Measurements from ENCODE around the gene TBC1D14. TPM values are rescaled to one million over a fixed set of nuclear protein-coding genes. Genes with fewer than 3 reads are reported as not detected.

Gene TBC1D14
- total and polyA plus RNA-seq, 10 of the 15 experiments (the other 5 are each of a cell fraction or from before 2014, with no cell fraction given) = 0.87 to 39.3 (median 30.1) TPM

- no peak overlapping the region for H3K4me3 ChIP-seq
- peaks cover 2% of the 10 kb centered on the region for H3K79me2 ChIP-seq (ENCODE audit: control insufficient read depth, insufficient read depth, low read length)
- H3K9me3 ChIP-seq (replicated peaks; ENCODE audit: control insufficient read depth, insufficient read depth, low read length) = no peaks in the 10 kb centered on the region; the same call in 2 of the 3 replicates
- BruUV-seq (replicated peaks) = no TSS peak
- peaks cover 11% of the 10 kb centered on the region for H3K4me1 ChIP-seq (ENCODE audit: control insufficient read depth, insufficient read depth, low read length)
- no peak overlapping the region for H3K9ac ChIP-seq (ENCODE audit: control insufficient read depth, insufficient read depth, low read length)
- in situ Hi-C loops (cut with MboI) (no loop called here), intact Hi-C loops (cut with micrococcal nuclease; ENCODE audit: unreplicated experiment) (no loop called here)
- peaks cover 7 to 10% of the 10 kb centered on the region in 2 experiments; a peak in 3 of 4 replicates for H3K36me3 ChIP-seq (ENCODE audit: control insufficient read depth in 2 of 2, insufficient read depth in 2 of 2, low read length in 1 of 2)
- RAD21 ChIA-PET (ENCODE audit: unreplicated experiment) = interaction anchor here (0.6 kb wide), 1 partner anchor 18 kb away, joined by 3 read pairs; no protein-coding TSS in a partner anchor
- FAIRE-seq (no peak), DNase-seq (ENCODE audit: low read depth, low spot score) (no peak), ATAC-seq (no peak; the same call in 2 of the 3 replicates)
- CTCF ChIA-PET = interaction anchor here (0.6 to 1.3 kb wide), 3 partner anchors 10 to 54 kb away, joined by 3 to 5 read pairs (median 4); no protein-coding TSS in a partner anchor
- POLR2A ChIA-PET = no interaction called here
- no peak overlapping the region for H3K4me2 ChIP-seq (ENCODE audit: control insufficient read depth, insufficient read depth)
- 85% methylated on average over 13 of the region's 13 CpGs for whole genome bisulfite sequencing (ENCODE audit: insufficient coverage, insufficient replicate concordance, low lambda C conversion rate, missing lambda C conversion rate)
- no peak overlapping the region for H2AFZ ChIP-seq (ENCODE audit: control insufficient read depth, low read depth, low read length)
- no peak overlapping the region for H3K27ac ChIP-seq (ENCODE audit: control insufficient read depth, insufficient read depth)
- TF ChIP-seq PAX8 (IDR thresholded peaks at IDR 0.05) (no peak), BHLHE40 (IDR thresholded peaks at IDR 0.05; ENCODE audit: borderline replicate concordance in 1 of 2, low read depth in 2 of 2, low read length in 1 of 2) (no peak), ZBTB40 (IDR thresholded peaks at IDR 0.05; ENCODE audit: borderline replicate concordance) (no peak), SREBF2 (IDR thresholded peaks at IDR 0.05; ENCODE audit: low read length) (no peak), TAF1 (IDR thresholded peaks at IDR 0.05; ENCODE audit: borderline replicate concordance, low read depth, low read length) (no peak), BRCA1 (IDR thresholded peaks at IDR 0.05; ENCODE audit: low read depth, low read length) (no peak), TCF7 (IDR thresholded peaks at IDR 0.05; ENCODE audit: borderline replicate concordance) (no peak), POU2F2 (IDR thresholded peaks at IDR 0.05; ENCODE audit: borderline replicate concordance, low read depth, low read length) (no peak), STAT3 (IDR thresholded peaks at IDR 0.05; ENCODE audit: low read depth, low read length) (no peak), MEF2B (IDR thresholded peaks at IDR 0.05; ENCODE audit: partially characterized antibody, poor library complexity, severe bottlenecking) (no peak), NKRF (conservative IDR thresholded peaks at IDR 0.05) (no peak), FOS (IDR thresholded peaks at IDR 0.05; ENCODE audit: borderline replicate concordance, extremely low read depth, insufficient read length) (no peak), ZBTB11 (CRISPR knock-in tag; IDR thresholded peaks at IDR 0.05) (no peak)
- peaks cover 8% of the 10 kb centered on the region for H4K20me1 ChIP-seq (ENCODE audit: control insufficient read depth, insufficient read depth)
- SMC1A ChIA-PET (ENCODE audit: uncharacterized antibody, unreplicated experiment) = interaction anchor here (1.5 kb wide), 1 partner anchor 66 kb away, joined by 4 read pairs; no protein-coding TSS in a partner anchor
- H3K27me3 ChIP-seq (replicated peaks in 1 of 2; ENCODE audit: control insufficient read depth in 2 of 2, insufficient read depth in 2 of 2, low read length in 1 of 2) = no peaks in the 10 kb centered on the region
Measured at GRCh38 chr4:6926681-6927478, 17.3 kb downstream of the TBC1D14 start.
